ENCODE measurements around the gene RGSL1. TPM values are rescaled to one million over a fixed set of nuclear protein-coding genes. Genes with fewer than 3 reads are reported as not detected.

RGSL1 gene
- total and polyA plus RNA-seq, 9 donors, result 0.43 TPM; not detected in 8

DNA sequence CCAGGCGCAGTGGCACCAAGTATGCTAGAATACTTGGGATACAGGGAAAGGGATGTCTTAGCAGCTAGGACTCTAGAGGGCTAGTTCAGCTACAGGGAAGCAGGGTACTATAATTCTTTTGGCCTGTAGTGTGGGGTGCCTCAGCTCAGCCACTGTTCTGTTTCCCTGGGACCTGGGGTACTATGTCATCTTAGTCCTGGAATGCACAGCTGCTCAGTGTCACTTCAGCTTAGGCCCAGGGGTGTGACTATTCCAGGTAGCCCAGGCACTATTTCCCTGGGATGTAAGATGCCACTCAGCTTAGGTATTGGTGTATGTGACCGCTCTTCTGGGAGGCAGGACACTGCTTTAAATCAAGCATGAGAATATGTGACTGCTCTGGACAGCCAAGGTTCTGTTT, 34.1 kb downstream of the RGSL1 start:
- no peak overlapping the region for H3K27ac ChIP-seq (ENCODE audit: low read length)
- no peaks in the 10 kb centered on the region for H3K36me3 ChIP-seq (ENCODE audit: control insufficient read depth, insufficient read depth, low read length)
- no peaks in the 10 kb centered on the region for H3K9me3 ChIP-seq (replicated peaks; ENCODE audit: control insufficient read depth, low read depth, low read length)
- 100% methylated on average over 2 of the region's 2 CpGs for WGBS (ENCODE audit: insufficient coverage)
- H3K27me3 ChIP-seq (ENCODE audit: control insufficient read depth, insufficient read depth, low read length), result no peaks in the 10 kb centered on the region
- no peak for DNase-seq
- peaks cover 3% of the 10 kb centered on the region for H3K4me1 ChIP-seq (ENCODE audit: control insufficient read depth, insufficient read depth, low read length)
- H3K4me3 ChIP-seq (ENCODE audit: low read length), result no peak overlapping the region

GRCh38 chr1:182484531-182485257, 34.7 kb downstream of the RGSL1 start:
- H3K4me1 ChIP-seq (ENCODE audit: control insufficient read depth, insufficient read depth, low read length), result peaks cover 3% of the 10 kb centered on the region
- H3K27ac ChIP-seq (ENCODE audit: low read length), result no peak overlapping the region
- H3K4me3 ChIP-seq (ENCODE audit: low read length), result no peak overlapping the region
- H3K36me3 ChIP-seq (ENCODE audit: control insufficient read depth, insufficient read depth, low read length), result no peaks in the 10 kb centered on the region
- peak; percentile 0 for DNase-seq
- no peaks in the 10 kb centered on the region for H3K27me3 ChIP-seq (ENCODE audit: control insufficient read depth, insufficient read depth, low read length)
- WGBS (ENCODE audit: insufficient coverage), result 20% methylated on average over 1 of the region's 5 CpGs
- H3K9me3 ChIP-seq (replicated peaks; ENCODE audit: control insufficient read depth, low read depth, low read length), result no peaks in the 10 kb centered on the region

DNA sequence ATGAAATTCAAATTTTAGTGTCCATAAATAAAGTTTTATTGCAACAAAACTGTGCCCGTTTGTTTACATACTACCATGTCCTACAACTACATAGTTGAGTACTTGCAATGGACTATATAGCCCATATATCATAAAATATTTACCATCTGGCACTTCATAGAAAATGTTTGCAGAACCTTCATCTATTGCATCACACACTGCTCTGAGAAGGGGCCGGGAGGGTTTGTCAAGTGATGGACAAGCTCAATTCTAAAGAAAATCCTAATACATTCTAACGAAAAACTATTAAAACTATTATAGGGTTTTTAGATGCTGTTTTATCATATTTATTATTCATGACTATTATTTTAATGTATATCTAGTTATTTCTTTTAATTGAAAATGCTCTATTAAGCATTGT, 35.9 kb downstream of the RGSL1 start:
- 100% methylated on average over 1 of the region's 3 CpGs for WGBS (ENCODE audit: insufficient coverage)
- H3K9me3 ChIP-seq (replicated peaks; ENCODE audit: control insufficient read depth, low read depth, low read length), result no peaks in the 10 kb centered on the region
- no peak overlapping the region for H3K4me3 ChIP-seq (ENCODE audit: low read length)
- H3K27ac ChIP-seq (ENCODE audit: low read length), result no peak overlapping the region
- DNase-seq, result no peak
- no peaks in the 10 kb centered on the region for H3K27me3 ChIP-seq (ENCODE audit: control insufficient read depth, insufficient read depth, low read length)
- H3K36me3 ChIP-seq (ENCODE audit: control insufficient read depth, insufficient read depth, low read length), result no peaks in the 10 kb centered on the region
- peaks cover 3% of the 10 kb centered on the region for H3K4me1 ChIP-seq (ENCODE audit: control insufficient read depth, insufficient read depth, low read length)

DNA sequence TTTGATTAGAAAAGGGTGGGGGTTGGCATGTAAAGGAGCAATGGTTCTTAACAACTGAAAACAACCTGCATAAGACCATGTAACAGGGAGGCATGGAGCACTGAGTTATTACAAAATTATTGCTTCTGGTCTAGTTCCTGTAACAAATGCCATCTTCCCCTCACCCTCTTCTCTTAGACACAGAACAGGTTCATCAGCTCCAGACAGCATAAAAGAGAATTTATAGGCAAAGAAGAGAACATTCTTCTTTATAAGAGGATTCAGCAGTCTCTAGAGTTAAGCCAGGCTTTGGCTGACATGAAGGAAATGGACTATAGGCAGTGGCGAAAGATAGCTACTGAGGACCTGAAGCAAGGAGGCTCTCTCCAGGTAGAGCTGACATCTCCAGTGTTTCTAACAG, 38.9 kb downstream of the RGSL1 start:
- no peaks in the 10 kb centered on the region for H3K9me3 ChIP-seq (replicated peaks; ENCODE audit: control insufficient read depth, low read depth, low read length)
- WGBS (ENCODE audit: insufficient coverage), result no CpG with 5 or more reads among the region's 1 CpG
- H3K27me3 ChIP-seq (ENCODE audit: control insufficient read depth, insufficient read depth, low read length), result no peaks in the 10 kb centered on the region
- H3K36me3 ChIP-seq (ENCODE audit: control insufficient read depth, insufficient read depth, low read length), result no peaks in the 10 kb centered on the region
- no peak overlapping the region for H3K27ac ChIP-seq (ENCODE audit: low read length)
- no peak overlapping the region for H3K4me3 ChIP-seq (ENCODE audit: low read length)
- no peak for DNase-seq
- peaks cover 3% of the 10 kb centered on the region for H3K4me1 ChIP-seq (ENCODE audit: control insufficient read depth, insufficient read depth, low read length)

DNA sequence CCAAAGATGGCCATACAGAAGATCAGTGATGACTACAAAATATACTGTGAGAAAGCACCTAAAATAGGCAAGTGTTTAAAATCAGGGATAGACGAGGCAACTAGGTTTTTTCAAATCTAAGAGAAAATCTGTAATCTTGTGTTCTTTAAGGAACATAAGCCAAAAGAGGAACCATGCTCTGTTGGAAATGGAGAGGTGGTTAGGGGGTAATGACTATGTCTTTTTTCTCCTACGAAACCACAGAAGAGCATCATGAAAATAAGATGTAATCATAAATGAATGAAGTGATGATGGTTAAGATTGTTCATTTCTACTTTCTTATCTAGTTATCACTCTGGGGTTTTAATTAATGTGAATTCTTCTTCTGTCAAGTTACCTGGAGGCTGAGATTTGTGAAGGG, 43.1 kb downstream of the RGSL1 start:
- WGBS (ENCODE audit: insufficient coverage), result no CpG with 5 or more reads among the region's 2 CpGs
- no peak overlapping the region for H3K27ac ChIP-seq (ENCODE audit: low read length)
- no peak for DNase-seq
- H3K4me1 ChIP-seq (ENCODE audit: control insufficient read depth, insufficient read depth, low read length), result no peaks in the 10 kb centered on the region
- no peaks in the 10 kb centered on the region for H3K36me3 ChIP-seq (ENCODE audit: control insufficient read depth, insufficient read depth, low read length)
- H3K4me3 ChIP-seq (ENCODE audit: low read length), result no peak overlapping the region
- no peaks in the 10 kb centered on the region for H3K9me3 ChIP-seq (replicated peaks; ENCODE audit: control insufficient read depth, low read depth, low read length)
- no peaks in the 10 kb centered on the region for H3K27me3 ChIP-seq (ENCODE audit: control insufficient read depth, insufficient read depth, low read length)

DNA sequence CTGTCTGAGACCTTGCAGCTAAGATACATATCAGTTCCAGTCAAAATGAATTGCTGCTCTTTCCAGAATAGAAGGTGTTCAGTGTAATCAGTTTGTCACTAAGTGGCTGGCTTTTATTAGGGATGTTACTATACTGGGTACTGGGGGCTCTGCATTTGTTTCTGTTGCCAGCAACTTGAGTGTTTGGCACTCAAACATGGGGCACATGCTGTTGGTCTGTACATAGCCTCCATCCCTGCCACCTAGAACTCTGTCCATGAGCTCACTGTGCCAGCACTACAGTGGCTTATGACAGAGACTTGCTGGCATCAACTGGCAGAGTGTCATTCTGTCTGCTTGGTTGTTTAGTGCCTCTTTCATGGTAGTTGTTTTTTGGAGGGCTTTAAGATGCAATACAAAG, 45.1 kb downstream of the RGSL1 start:
- no peaks in the 10 kb centered on the region for H3K36me3 ChIP-seq (ENCODE audit: control insufficient read depth, insufficient read depth, low read length)
- H3K27me3 ChIP-seq (ENCODE audit: control insufficient read depth, insufficient read depth, low read length), result no peaks in the 10 kb centered on the region
- no peak for DNase-seq
- H3K4me1 ChIP-seq (ENCODE audit: control insufficient read depth, insufficient read depth, low read length), result no peaks in the 10 kb centered on the region
- H3K4me3 ChIP-seq (ENCODE audit: low read length), result no peak overlapping the region
- H3K9me3 ChIP-seq (replicated peaks; ENCODE audit: control insufficient read depth, low read depth, low read length), result no peaks in the 10 kb centered on the region
- H3K27ac ChIP-seq (ENCODE audit: low read length), result no peak overlapping the region

GRCh38 chr1:182495693-182496092, 45.7 kb downstream of the RGSL1 start:
- Histone ChIP-seq H3K9me3 (replicated peaks; ENCODE audit: control insufficient read depth, low read depth, low read length) (no peaks in the 10 kb centered on the region), H3K27ac (ENCODE audit: low read length) (no peak overlapping the region), H3K4me3 (ENCODE audit: low read length) (no peak overlapping the region)

DNA sequence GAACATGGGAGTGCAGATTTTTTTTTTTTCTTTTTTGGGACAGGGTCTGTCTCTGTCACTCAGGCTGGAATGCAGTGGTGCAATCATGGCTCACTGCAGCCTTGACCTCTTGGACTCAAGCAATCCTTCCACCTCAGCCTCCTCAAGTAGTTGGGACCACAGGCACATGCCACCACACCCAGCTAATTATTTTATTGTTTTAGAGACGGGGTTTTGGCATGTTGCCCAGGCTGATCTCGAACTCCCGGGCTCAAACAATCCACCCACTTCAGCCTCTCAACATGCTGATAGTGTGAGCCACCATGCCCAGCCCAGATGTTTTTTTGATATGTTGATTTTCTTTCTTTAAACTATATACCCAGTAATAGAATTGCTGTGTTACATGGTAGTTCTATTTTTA, 57.7 kb downstream of the RGSL1 start:
- Histone ChIP-seq H3K36me3 (ENCODE audit: control insufficient read depth, insufficient read depth, low read length) (no peaks in the 10 kb centered on the region), H3K4me1 (ENCODE audit: control insufficient read depth, insufficient read depth, low read length) (no peaks in the 10 kb centered on the region), H3K9me3 (replicated peaks; ENCODE audit: control insufficient read depth, low read depth, low read length) (no peaks in the 10 kb centered on the region), H3K4me3 (ENCODE audit: low read length) (no peak overlapping the region), H3K27ac (ENCODE audit: low read length) (no peak overlapping the region), H3K27me3 (ENCODE audit: control insufficient read depth, insufficient read depth, low read length) (peaks cover 3% of the 10 kb centered on the region)
- DNase-seq, result no peak
- no CpG with 5 or more reads among the region's 3 CpGs for WGBS (ENCODE audit: insufficient coverage)

More at GRCh38 chr1:182495693-182496092, 45.7 kb downstream of the RGSL1 start:
- Histone ChIP-seq H3K36me3 (ENCODE audit: control insufficient read depth, insufficient read depth, low read length) (no peaks in the 10 kb centered on the region), H3K4me1 (ENCODE audit: control insufficient read depth, insufficient read depth, low read length) (no peaks in the 10 kb centered on the region), H3K27me3 (ENCODE audit: control insufficient read depth, insufficient read depth, low read length) (no peaks in the 10 kb centered on the region)
- DNase-seq, result no peak

DNA sequence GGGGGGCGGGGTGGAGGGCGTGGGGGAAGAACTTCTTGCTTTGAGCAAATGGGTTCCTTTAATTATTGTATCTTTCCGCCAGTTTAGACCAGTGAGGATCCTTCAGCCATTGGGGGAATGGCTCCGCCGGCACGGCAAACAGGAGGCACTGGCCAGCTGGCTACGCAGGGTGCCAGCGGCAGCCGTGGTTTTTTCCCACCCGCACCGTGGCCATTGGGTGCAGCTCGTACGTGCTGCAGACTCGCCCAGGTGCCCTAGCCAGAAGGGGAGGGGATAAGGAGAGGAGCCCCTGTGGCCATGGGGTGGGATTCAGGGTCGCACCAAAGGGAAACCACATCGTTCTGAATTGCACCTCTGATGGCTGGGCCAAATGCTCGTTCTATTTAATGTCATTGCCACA, 65.6 kb downstream of the RGSL1 start:
- no peaks in the 10 kb centered on the region for H3K36me3 ChIP-seq (ENCODE audit: control insufficient read depth, insufficient read depth, low read length)
- DNase-seq, result no peak
- no peak overlapping the region for H3K27ac ChIP-seq (ENCODE audit: low read length)
- no peaks in the 10 kb centered on the region for H3K9me3 ChIP-seq (replicated peaks; ENCODE audit: control insufficient read depth, low read depth, low read length)
- H3K27me3 ChIP-seq (ENCODE audit: control insufficient read depth, insufficient read depth, low read length), result peaks cover 4% of the 10 kb centered on the region
- no peak overlapping the region for H3K4me3 ChIP-seq (ENCODE audit: low read length)
- 93% methylated on average over 13 of the region's 17 CpGs for WGBS (ENCODE audit: insufficient coverage)
- H3K4me1 ChIP-seq (ENCODE audit: control insufficient read depth, insufficient read depth, low read length), result no peaks in the 10 kb centered on the region

GRCh38 chr1:182520736-182521135, 70.8 kb downstream of the RGSL1 start:
- Histone ChIP-seq H3K27ac (ENCODE audit: low read length) (no peak overlapping the region), H3K27me3 (ENCODE audit: control insufficient read depth, insufficient read depth, low read length) (peaks cover 2% of the 10 kb centered on the region), H3K36me3 (ENCODE audit: control insufficient read depth, insufficient read depth, low read length) (no peaks in the 10 kb centered on the region), H3K9me3 (replicated peaks; ENCODE audit: control insufficient read depth, low read depth, low read length) (peaks cover 3% of the 10 kb centered on the region), H3K4me1 (ENCODE audit: control insufficient read depth, insufficient read depth, low read length) (no peaks in the 10 kb centered on the region), H3K4me3 (ENCODE audit: low read length) (no peak overlapping the region)
- DNase-seq, result no peak

DNA sequence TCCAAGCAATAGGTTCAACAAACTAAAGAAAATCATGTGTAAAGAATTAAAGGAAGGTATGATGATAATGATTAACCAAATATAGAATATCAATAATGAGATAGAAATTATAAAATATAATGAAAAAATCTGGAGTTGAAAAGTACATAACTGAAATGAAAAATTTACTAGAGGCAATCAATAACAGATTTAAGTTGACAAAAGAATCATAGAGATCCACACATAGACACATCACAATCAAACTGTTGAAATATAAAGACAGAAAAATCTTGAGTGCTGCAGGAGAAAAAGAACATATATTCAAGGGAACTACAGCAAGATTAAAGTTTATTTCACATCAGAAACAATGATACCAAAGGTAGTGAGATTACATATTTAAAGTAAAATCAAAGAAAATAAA, 75.4 kb downstream of the RGSL1 start:
- Histone ChIP-seq H3K4me1 (ENCODE audit: control insufficient read depth, insufficient read depth, low read length) (no peaks in the 10 kb centered on the region), H3K4me3 (ENCODE audit: low read length) (no peak overlapping the region), H3K27ac (ENCODE audit: low read length) (no peak overlapping the region), H3K27me3 (ENCODE audit: control insufficient read depth, insufficient read depth, low read length) (no peaks in the 10 kb centered on the region), H3K9me3 (replicated peaks; ENCODE audit: control insufficient read depth, low read depth, low read length) (peaks cover 3% of the 10 kb centered on the region), H3K36me3 (ENCODE audit: control insufficient read depth, insufficient read depth, low read length) (no peaks in the 10 kb centered on the region)
- no peak for DNase-seq

Measured in muscle of leg (tissue), 11 donors.